WTC11 (cell line): ENCODE data around the gene MYO9A. TPM values are rescaled to one million over a fixed set of nuclear protein-coding genes. Genes with fewer than 3 reads are reported as not detected.
"Not testable (repeated sequence)": the region's sequence is repeated elsewhere in the genome, so short reads cannot be mapped to it uniquely, and the experiment has no call there.

Experiments
- ATAC-seq: fragments of 200-7000 bp; cut with Tn5 transposase; 2 replicates; pipeline ENCODE4 v1.10.0; 2021; ENCODE audit warnings: mild to moderate bottlenecking, moderate library complexity
- CTCF ChIA-PET: fragments of 300-600 bp; sonication (Branson Sonifier 250); formaldehyde crosslinking; loops from one replicate; lab custom pipeline; 2021; ENCODE audit warnings: antibody characterized with exemption; lab: Charles Lee
- POLR2A ChIA-PET: fragments of 350-600 bp; sonication (Branson Sonifier 250); formaldehyde crosslinking; loops from one replicate; lab custom pipeline; 2021; ENCODE audit warnings: antibody characterized with exemption; lab: Charles Lee
- DNase-seq: peaks from one replicate; pipeline ENCODE4 v3.0.0; 2021; ENCODE audit warnings: low spot score
- H3K27ac Mint-ChIP-seq: 2 replicates; pipeline ENCODE4 v1.8.0; 2021; ENCODE audit warnings: mixed read lengths
- H3K27me3 Mint-ChIP-seq: 2 replicates; pipeline ENCODE4 v1.8.0; 2021; ENCODE audit warnings: low read depth, mild to moderate bottlenecking, moderate library complexity, mixed read lengths
- H3K36me3 Mint-ChIP-seq: 2 replicates; pipeline ENCODE4 v1.8.0; 2021; ENCODE audit warnings: mixed read lengths
- H3K4me1 Mint-ChIP-seq: 2 replicates; pipeline ENCODE4 v1.8.0; 2022; ENCODE audit warnings: mixed read lengths
- H3K4me3 Mint-ChIP-seq: 2 replicates; pipeline ENCODE4 v1.8.0; 2021; ENCODE audit warnings: mild to moderate bottlenecking, moderate library complexity, mixed read lengths
- H3K9me3 Mint-ChIP-seq: 2 replicates; pipeline ENCODE4 v1.8.0; 2021; ENCODE audit warnings: mixed read lengths
- ATF1 ChIP-seq: sonication (generic); formaldehyde crosslinking; IDR thresholded peaks from 2 replicates; pipeline ENCODE4 v1.8.1; 2023; ENCODE audit warnings: mild to moderate bottlenecking, moderate library complexity, missing genetic modification reagents
- MXD4 ChIP-seq: fragments of 250-450 bp; sonication (Bioruptor Pico); IDR thresholded peaks from 2 replicates; pipeline ENCODE4 v1.8.0; 2021; ENCODE audit warnings: mild to moderate bottlenecking, moderate library complexity, borderline replicate concordance
- NR3C1 ChIP-seq: sonication (generic); formaldehyde crosslinking; conservative IDR thresholded peaks from 2 replicates; pipeline ENCODE4 v1.8.1; 2023; ENCODE audit warnings: low read depth, mild to moderate bottlenecking, missing genetic modification reagents
- SMAD3 ChIP-seq: sonication (generic); formaldehyde crosslinking; IDR thresholded peaks from 2 replicates; pipeline ENCODE4 v1.8.0; 2022; ENCODE audit warnings: missing genetic modification reagents, mild to moderate bottlenecking, borderline replicate concordance
- TEAD4 ChIP-seq: sonication (generic); formaldehyde crosslinking; IDR thresholded peaks from 2 replicates; pipeline ENCODE4 v1.8.0; 2022; ENCODE audit warnings: mild to moderate bottlenecking, missing genetic modification reagents
- ZNF263 ChIP-seq: sonication (generic); formaldehyde crosslinking; IDR thresholded peaks from 2 replicates; pipeline ENCODE4 v1.8.1; 2022; ENCODE audit warnings: low read depth, mild to moderate bottlenecking, moderate library complexity, missing genetic modification reagents
- ZNF396 ChIP-seq: fragments of 250-450 bp; sonication (Bioruptor Pico); IDR thresholded peaks from 2 replicates; pipeline ENCODE4 v1.8.0; 2021; ENCODE audit warnings: mild to moderate bottlenecking, moderate library complexity, borderline replicate concordance
- ZNF671 ChIP-seq: fragments of 250-450 bp; sonication (Bioruptor Pico); IDR thresholded peaks from 2 replicates; pipeline ENCODE4 v1.8.0; 2021; ENCODE audit warnings: mild to moderate bottlenecking
- total RNA-seq: library from RNA; stranded (reverse); gene quantifications from 3 replicates; pipeline ENCODE4 v1.2.3, GENCODE V29; 2021
- TF ChIP-seq, protein P1 (sequence below): fragments of 250-450 bp; sonication (Bioruptor Pico); conservative IDR thresholded peaks from 2 replicates; pipeline ENCODE4 v1.9.0; 2021; ENCODE audit warnings: mild to moderate bottlenecking
- TF ChIP-seq, protein P2 (sequence below): sonication (generic); formaldehyde crosslinking; IDR thresholded peaks from 2 replicates; pipeline ENCODE4 v1.8.1; 2022; ENCODE audit warnings: mild to moderate bottlenecking, moderate library complexity, missing genetic modification reagents
- TF ChIP-seq, protein P3 (sequence below): fragments of 250-450 bp; sonication (Bioruptor Pico); IDR thresholded peaks from 2 replicates; pipeline ENCODE4 v1.9.0; 2021; ENCODE audit warnings: mild to moderate bottlenecking, borderline replicate concordance
- TF ChIP-seq, protein P4 (sequence below): sonication (generic); formaldehyde crosslinking; IDR thresholded peaks from 2 replicates; pipeline ENCODE4 v1.8.0; 2022; ENCODE audit warnings: missing genetic modification reagents
- TF ChIP-seq, protein P5 (sequence below): sonication (generic); formaldehyde crosslinking; IDR thresholded peaks from 2 replicates; pipeline ENCODE4 v1.8.0; 2022; ENCODE audit warnings: mild to moderate bottlenecking, missing genetic modification reagents

The MYO9A gene
- total RNA-seq, 1 experiment from 2014 or later, result 23.5 TPM

- POLR2A ChIA-PET, result no interaction called here
- no peak for DNase-seq
- H3K27me3 Mint-ChIP-seq, result no peaks in the 10 kb centered on the region
- no peak for ATAC-seq
- no peaks in the 10 kb centered on the region for H3K4me1 Mint-ChIP-seq
- TF ChIP-seq, protein P1, sequence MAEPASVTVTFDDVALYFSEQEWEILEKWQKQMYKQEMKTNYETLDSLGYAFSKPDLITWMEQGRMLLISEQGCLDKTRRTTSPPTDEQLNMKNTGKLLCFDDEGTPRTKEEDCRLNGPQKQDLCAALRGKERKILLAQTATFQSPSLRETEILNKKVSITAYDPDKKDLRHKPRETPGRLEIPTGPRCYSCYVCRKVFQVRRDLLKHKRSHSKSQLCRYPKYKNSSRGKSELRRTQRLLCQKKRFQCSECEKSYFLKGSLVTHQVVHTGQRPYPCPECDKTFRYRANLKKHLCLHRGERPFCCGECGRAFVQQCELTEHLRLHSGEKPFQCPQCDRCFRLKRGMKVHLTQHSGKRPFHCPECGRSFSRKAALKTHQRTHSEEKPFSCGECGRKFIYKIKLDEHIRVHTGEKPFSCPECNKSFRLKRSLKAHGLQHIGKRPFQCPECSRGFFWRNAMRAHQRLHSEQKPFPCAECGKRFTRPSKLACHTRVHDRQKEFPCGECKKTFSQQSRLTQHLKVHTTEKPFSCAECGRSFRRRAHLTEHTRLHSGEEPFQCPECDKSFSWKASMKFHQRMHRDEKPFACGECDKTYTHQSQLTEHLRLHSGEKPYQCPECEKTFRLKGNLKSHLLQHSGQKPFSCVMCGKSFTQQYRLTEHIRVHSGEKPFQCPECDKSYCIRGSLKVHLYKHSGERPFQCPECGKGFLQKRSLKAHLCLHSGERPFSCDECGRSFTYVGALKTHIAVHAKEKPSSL (CRISPR knock-in tag), result no peak
- TF ChIP-seq ZNF671 (no peak), NR3C1 (CRISPR knock-in tag) (no peak), MXD4 (no peak), TEAD4 (CRISPR knock-in tag) (no peak), ZNF263 (CRISPR knock-in tag) (no peak), SMAD3 (no peak)
- TF ChIP-seq, protein P2, sequence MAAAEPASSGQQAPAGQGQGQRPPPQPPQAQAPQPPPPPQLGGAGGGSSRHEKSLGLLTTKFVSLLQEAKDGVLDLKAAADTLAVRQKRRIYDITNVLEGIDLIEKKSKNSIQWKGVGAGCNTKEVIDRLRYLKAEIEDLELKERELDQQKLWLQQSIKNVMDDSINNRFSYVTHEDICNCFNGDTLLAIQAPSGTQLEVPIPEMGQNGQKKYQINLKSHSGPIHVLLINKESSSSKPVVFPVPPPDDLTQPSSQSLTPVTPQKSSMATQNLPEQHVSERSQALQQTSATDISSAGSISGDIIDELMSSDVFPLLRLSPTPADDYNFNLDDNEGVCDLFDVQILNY (CRISPR knock-in tag), result no peak
- TF ChIP-seq, protein P3, sequence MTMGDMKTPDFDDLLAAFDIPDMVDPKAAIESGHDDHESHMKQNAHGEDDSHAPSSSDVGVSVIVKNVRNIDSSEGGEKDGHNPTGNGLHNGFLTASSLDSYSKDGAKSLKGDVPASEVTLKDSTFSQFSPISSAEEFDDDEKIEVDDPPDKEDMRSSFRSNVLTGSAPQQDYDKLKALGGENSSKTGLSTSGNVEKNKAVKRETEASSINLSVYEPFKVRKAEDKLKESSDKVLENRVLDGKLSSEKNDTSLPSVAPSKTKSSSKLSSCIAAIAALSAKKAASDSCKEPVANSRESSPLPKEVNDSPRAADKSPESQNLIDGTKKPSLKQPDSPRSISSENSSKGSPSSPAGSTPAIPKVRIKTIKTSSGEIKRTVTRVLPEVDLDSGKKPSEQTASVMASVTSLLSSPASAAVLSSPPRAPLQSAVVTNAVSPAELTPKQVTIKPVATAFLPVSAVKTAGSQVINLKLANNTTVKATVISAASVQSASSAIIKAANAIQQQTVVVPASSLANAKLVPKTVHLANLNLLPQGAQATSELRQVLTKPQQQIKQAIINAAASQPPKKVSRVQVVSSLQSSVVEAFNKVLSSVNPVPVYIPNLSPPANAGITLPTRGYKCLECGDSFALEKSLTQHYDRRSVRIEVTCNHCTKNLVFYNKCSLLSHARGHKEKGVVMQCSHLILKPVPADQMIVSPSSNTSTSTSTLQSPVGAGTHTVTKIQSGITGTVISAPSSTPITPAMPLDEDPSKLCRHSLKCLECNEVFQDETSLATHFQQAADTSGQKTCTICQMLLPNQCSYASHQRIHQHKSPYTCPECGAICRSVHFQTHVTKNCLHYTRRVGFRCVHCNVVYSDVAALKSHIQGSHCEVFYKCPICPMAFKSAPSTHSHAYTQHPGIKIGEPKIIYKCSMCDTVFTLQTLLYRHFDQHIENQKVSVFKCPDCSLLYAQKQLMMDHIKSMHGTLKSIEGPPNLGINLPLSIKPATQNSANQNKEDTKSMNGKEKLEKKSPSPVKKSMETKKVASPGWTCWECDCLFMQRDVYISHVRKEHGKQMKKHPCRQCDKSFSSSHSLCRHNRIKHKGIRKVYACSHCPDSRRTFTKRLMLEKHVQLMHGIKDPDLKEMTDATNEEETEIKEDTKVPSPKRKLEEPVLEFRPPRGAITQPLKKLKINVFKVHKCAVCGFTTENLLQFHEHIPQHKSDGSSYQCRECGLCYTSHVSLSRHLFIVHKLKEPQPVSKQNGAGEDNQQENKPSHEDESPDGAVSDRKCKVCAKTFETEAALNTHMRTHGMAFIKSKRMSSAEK (CRISPR knock-in tag), result no peak
- TF ChIP-seq, protein P4, sequence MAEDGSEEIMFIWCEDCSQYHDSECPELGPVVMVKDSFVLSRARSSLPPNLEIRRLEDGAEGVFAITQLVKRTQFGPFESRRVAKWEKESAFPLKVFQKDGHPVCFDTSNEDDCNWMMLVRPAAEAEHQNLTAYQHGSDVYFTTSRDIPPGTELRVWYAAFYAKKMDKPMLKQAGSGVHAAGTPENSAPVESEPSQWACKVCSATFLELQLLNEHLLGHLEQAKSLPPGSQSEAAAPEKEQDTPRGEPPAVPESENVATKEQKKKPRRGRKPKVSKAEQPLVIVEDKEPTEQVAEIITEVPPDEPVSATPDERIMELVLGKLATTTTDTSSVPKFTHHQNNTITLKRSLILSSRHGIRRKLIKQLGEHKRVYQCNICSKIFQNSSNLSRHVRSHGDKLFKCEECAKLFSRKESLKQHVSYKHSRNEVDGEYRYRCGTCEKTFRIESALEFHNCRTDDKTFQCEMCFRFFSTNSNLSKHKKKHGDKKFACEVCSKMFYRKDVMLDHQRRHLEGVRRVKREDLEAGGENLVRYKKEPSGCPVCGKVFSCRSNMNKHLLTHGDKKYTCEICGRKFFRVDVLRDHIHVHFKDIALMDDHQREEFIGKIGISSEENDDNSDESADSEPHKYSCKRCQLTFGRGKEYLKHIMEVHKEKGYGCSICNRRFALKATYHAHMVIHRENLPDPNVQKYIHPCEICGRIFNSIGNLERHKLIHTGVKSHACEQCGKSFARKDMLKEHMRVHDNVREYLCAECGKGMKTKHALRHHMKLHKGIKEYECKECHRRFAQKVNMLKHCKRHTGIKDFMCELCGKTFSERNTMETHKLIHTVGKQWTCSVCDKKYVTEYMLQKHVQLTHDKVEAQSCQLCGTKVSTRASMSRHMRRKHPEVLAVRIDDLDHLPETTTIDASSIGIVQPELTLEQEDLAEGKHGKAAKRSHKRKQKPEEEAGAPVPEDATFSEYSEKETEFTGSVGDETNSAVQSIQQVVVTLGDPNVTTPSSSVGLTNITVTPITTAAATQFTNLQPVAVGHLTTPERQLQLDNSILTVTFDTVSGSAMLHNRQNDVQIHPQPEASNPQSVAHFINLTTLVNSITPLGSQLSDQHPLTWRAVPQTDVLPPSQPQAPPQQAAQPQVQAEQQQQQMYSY (CRISPR knock-in tag), result no peak
- TF ChIP-seq, all 79 proteins: peak for 0
- Mint-ChIP-seq H3K9me3 (no peaks in the 10 kb centered on the region), H3K27ac (no peak overlapping the region), H3K36me3 (no peaks in the 10 kb centered on the region), H3K4me3 (no peak overlapping the region)
- CTCF ChIA-PET, result no interaction called here
These were observed 112.5 kb downstream of the MYO9A start for GRCh38 chr15:72005483-72005882.

DNA sequence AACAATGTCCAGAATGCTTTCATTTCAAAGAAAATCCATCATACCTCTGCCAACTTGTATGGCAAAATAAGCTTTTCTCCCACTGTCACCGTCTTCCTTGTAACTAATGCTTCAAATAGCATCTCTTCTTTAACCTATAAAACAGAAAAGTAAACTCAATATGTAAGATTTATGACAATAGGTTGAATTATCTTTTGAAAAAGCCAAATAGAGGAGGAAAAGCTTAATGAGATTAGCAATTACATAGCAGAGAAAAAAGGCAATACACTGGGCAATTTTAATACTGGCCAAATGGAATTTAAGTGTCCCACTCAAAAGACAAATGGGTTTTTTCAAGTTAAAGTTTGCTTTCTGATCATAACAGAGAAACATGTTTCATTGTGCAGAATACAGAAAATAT is 118.1 kb downstream of the MYO9A start:
- H3K4me3 Mint-ChIP-seq, result no peak overlapping the region
- H3K27ac Mint-ChIP-seq, result no peak overlapping the region
- no peak for TF ChIP-seq ZNF396 (CRISPR knock-in tag)
- TF ChIP-seq ATF1 (CRISPR knock-in tag), result no peak
- TF ChIP-seq NR3C1 (CRISPR knock-in tag), result no peak
- TF ChIP-seq, protein P3 (CRISPR knock-in tag), result no peak
- TF ChIP-seq, protein P5, sequence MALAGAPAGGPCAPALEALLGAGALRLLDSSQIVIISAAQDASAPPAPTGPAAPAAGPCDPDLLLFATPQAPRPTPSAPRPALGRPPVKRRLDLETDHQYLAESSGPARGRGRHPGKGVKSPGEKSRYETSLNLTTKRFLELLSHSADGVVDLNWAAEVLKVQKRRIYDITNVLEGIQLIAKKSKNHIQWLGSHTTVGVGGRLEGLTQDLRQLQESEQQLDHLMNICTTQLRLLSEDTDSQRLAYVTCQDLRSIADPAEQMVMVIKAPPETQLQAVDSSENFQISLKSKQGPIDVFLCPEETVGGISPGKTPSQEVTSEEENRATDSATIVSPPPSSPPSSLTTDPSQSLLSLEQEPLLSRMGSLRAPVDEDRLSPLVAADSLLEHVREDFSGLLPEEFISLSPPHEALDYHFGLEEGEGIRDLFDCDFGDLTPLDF (CRISPR knock-in tag), result no peak
- TF ChIP-seq, all 79 proteins: peak for 0
- H3K36me3 Mint-ChIP-seq, result peaks cover 11% of the 10 kb centered on the region
- H3K9me3 Mint-ChIP-seq, result peaks cover 8% of the 10 kb centered on the region
- DNase-seq (no peak), ATAC-seq (no peak)
- H3K4me1 Mint-ChIP-seq, result no peaks in the 10 kb centered on the region
- H3K27me3 Mint-ChIP-seq, result no peaks in the 10 kb centered on the region
- CTCF ChIA-PET, result no interaction called here
- POLR2A ChIA-PET, result no interaction called here

DNA sequence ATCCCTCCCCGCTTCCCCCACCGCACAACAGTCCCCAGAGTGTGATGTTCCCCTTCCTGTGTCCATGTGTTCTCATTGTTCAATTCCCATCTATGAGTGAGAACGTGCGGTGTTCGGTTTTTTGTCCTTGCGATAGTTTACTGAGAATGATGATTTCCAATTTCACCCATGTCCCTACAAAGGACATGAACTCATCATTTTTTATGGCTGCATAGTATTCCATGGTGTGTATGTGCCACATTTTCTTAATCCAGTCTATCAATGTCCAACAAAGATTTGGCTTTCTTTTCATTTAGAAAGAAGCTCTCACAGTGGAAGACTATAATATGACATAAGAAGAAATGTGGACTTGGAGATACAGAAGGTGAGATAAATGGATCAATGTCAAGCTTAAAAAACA is 119.2 kb downstream of the MYO9A start:
- H3K9me3 Mint-ChIP-seq, H3K27me3 Mint-ChIP-seq, CTCF ChIA-PET, H3K27ac Mint-ChIP-seq, DNase-seq, ATAC-seq, POLR2A ChIA-PET, H3K4me1 Mint-ChIP-seq, H3K4me3 Mint-ChIP-seq: not testable (repeated sequence)
- peaks cover 11% of the 10 kb centered on the region for H3K36me3 Mint-ChIP-seq
